B cell (primary cell): Measurements from ENCODE around the gene MOB2.

Experiments used
- EZH2 ChIP-seq: IDR thresholded peaks from 2 replicates; pipeline ENCODE4 v1.6.1; 2012; ENCODE audit warnings: borderline replicate concordance, low read depth, mild to moderate bottlenecking, moderate library complexity, low read length; ENCODE audit not compliant: insufficient read depth, poor library complexity, severe bottlenecking
- TF ChIP-seq, protein P1 (sequence below): fragments of 200-600 bp; IDR thresholded peaks from one replicate; pipeline ENCODE4 v1.8.0; 2022; ENCODE audit warnings: antibody characterized with exemption, mild to moderate bottlenecking

DNA sequence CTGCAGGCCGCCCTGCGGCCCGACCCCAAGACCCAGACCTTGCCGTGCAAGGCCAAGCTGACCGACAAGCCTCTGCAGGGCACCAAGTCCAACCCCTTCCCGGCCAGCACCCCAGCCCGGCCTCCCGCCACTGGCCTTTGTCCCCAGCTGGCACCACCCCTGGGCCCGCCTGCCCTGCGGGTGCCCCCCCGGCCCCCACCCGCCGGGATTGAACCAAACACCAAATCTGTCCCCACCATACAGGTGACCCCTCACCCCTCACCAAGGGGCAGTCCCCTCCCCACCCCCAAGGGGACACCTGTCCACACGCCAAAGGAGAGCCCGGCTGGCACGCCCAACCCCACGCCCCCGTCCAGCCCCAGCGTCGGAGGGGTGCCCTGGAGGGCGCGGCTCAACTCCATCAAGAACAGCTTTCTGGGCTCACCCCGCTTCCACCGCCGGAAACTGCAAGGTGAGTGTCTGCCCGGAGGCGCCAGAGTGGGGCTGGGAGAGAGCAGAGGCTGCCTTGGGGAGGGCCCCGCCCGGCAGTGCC, 36.2 kb downstream of the MOB2 start:
- TF ChIP-seq, protein P1, sequence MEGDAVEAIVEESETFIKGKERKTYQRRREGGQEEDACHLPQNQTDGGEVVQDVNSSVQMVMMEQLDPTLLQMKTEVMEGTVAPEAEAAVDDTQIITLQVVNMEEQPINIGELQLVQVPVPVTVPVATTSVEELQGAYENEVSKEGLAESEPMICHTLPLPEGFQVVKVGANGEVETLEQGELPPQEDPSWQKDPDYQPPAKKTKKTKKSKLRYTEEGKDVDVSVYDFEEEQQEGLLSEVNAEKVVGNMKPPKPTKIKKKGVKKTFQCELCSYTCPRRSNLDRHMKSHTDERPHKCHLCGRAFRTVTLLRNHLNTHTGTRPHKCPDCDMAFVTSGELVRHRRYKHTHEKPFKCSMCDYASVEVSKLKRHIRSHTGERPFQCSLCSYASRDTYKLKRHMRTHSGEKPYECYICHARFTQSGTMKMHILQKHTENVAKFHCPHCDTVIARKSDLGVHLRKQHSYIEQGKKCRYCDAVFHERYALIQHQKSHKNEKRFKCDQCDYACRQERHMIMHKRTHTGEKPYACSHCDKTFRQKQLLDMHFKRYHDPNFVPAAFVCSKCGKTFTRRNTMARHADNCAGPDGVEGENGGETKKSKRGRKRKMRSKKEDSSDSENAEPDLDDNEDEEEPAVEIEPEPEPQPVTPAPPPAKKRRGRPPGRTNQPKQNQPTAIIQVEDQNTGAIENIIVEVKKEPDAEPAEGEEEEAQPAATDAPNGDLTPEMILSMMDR, result no peak
- no peak for TF ChIP-seq EZH2
